NOMO-1 (cell line): Measurements from ENCODE around the gene SLC6A12.
"Not testable (repeated sequence)": the region's sequence is repeated elsewhere in the genome, so short reads cannot be mapped to it uniquely, and the experiment has no call there.

Source experiments
- DNase-seq, 2 experiments: peaks; one replicate each; lab custom pipeline; 2025; ENCODE audit not compliant: unreplicated experiment in 2 of 2; lab: John Stamatoyannopoulos, UW

The SLC6A12 gene

DNA sequence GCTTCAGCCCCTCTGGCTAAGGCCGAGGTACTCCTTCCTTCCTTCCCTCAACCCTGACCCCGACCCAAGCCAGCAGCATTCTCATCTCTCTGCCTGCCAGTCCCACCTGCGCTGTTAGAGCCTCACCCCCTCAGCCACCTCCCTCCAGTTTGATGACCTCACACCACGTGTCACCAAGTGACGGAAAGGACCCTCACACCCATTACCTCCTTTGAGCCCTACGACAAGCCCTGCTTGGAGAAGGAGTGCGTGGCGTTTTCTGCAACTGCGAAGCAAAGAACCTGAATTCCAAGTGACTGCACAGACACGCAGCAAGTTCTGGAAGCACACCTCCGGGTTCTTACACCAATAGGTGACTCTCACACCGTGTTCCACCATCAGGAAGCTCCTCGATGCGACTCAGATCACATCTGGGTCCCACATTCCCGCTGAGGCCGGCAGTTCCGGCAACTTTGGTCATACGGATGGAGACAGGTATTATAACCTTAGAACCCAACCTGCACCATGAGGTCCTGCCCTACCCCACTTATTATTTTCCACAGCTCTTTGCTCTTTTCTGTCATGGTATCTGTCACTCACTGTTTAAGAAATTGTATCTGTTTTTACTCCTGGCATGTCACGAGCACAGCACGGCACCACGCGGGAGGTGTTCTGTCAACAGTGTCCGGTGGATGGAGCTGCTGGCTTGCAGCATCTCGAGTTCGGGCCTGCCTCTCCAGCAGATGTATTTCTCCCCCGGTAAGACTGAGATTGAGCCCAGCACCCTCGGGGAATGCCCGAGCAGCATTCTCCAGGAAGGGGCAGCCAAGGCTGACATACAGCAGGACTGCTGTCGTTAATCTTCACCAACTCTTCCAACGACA, 5.0 kb upstream of the SLC6A12 start:
- DNase-seq = no peak

DNA sequence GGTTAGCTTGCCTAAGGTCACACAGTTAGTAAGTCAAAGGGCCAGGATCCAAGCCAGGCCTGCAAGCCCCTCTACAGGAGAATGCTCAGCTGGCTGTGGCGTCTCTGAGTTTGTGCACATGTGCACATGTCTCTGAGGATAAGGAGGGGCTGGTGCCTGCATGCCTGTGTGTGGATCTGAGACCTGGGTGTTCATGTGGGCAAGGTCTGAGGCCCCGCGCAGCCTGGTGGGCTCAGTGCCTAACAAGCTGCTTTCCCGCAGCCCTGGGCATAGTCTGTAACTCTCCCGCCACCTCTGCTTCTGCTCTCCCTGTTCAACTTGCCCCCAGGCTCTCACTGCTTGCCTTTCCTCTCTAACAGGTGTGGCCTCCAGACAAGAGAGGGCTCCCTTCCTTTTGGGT, 4.3 kb upstream of the SLC6A12 start:
- DNase-seq = no peak

DNA sequence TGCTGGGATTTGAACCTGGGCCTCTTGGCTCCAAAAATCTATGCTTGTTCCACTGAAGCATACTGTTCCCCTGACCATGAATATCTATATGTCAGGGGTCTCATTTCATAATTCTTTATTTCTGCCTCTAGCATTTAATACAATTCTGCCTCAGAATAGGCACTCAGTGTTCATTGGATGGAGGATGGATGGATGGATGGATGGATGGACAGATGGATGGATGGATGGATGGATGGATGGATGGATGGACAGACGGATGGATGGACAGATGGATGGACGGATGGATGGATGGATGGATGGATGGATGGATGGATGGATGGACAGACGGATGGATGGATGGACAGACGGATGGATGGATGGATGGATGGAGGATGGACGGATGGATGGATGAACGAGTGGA, 3.1 kb upstream of the SLC6A12 start:
- not testable (repeated sequence) for DNase-seq

DNA sequence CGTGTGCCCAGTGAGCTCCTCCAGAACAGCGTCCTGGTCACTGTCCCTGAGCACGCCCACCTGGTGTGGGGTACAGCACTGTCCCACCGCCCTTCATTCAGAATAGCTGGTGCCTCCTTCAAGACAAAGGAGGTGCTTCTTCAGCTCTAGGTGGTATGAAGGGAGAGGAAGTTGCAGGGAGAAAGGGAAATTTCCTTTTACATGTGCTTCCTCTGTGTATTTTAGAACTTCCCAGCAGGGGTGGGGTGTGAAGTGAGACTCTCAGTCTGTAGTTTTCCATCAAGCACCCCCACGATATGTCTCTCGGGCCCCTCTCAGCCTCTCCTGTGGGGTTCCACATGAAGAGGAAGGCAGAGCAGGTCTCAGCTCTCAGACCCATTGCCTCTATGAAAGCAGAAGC, 1.2 kb upstream of the SLC6A12 start:
- peak; percentile 8 to 20 for DNase-seq

DNA sequence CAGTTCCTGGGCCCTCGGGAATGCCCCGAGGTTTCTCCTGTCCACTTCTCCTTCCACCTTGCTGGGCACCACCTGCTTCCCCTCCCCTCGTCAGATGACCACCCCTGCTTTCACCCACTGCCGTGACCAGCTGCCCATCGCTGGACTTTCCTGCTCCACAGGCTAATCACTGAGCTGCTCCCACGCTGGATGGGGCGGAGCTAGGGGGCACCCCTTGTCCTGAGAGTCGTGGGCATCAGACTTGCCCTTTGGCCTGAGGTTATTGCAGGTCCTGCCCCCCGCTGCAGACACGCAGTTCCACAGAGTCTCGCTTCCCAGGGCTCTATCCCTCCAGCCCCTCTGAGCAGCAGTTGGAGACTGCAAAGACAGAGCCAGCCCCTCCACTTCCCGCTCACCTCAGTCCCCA, 427 bp downstream of the SLC6A12 start:
- no peak for DNase-seq

DNA sequence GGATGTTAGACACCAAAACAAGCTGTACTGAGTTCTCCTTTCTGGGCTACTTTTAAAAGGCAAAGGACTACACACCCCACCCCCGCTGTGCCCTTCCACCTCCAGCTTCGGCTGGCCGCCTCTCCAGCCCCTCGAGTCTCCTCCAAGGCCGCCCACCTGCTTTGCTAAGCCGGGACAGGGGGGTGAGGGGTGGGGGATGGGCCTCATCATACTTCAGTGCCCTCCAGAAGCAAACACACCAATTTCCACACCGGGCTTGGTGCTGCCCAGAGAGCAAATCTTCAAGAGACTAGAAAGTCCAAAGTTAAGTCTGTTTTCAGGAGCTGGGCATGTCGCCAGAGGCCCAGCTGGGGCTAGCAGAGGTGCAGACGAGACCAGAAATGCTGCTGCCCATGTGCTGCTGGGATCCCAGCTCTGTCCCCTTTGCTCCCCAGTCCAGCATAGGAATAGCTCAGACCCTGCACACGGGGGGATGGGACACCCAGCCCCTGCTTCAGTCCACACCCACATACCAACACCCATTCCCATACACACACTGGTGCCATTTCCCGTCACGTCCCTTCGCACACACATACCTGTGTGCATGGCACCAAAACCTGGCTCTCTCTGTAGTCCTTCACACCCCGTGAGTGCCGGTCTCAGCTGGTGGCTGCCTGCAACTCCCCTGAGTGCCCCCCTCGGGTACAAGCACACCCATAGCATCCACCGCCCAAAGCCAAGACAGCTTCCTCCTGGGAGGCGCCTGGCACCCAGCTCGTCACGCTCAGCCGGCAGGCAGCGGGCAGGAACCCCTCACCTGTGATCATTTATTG, 1.0 kb downstream of the SLC6A12 start:
- DNase-seq = no peak

DNA sequence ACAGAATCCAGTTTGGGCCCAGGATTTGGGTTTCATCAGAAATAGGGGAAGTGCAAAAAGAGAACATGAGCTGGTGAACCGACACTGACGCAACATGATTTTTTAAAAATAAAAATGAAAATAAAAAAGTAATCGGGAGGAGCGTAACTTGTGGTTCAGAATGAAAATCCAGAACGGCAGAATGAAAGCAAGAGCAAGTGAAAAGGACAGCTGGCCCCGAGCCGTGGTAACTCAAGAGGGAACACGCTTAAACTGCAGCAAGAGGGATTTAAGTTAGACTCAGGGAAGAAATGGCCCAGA, 1.6 kb downstream of the SLC6A12 start:
- DNase-seq = peak; percentile 46 to 71

DNA sequence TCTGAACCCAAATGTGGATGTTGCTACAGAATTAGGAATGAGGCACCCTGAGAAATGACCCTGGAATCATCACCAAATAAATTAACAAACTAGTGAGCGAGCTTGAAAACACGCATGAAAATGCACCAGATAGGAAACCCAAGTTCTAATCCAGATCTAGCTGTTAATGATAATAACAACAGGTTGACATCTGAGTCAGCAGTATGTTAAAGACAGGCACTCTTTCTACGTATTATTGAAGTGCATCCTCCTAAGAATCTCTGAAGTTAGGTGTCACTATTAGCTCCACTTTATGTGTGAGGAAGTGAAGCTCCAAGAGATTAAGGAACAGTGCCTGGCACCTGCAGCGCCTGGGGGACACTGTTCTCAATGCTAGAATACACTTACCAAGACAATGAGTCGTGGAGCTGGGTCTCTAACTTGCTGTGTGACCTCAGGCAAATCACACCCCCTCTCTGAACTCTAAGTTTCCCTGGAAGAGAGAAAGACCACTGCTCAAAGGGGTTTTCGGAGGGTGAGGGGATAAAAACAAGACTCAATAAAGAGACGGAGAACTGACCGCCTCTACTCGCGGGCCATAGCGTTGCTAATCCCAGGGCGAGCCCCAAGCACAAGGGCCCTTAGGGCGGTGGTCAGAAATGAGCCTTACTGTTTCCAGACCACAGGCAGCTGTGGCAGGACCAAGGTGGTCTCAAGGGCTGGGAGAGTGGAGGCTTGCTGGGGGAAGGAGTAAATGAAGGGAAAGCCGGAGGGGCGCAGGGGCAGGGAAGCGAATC, 2.1 kb downstream of the SLC6A12 start:
- DNase-seq = peak in 1 of 2 experiments; percentile 49

DNA sequence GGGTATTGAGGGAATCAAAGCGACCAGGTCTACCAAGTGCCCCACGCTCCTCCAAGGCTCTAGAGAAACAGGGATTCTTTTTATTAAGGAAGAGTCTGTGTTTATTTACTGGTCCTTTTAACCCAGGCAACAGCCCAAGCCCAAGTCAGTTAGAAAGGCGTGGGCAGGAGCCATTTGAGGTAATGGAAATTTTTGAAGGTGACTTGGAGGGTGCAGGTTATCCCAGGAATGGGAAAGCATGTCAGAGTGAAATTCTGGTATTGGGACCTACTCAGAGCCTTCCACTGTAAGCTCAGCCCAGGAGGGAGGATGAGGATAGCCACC, 2.9 kb downstream of the SLC6A12 start:
- DNase-seq = no peak

DNA sequence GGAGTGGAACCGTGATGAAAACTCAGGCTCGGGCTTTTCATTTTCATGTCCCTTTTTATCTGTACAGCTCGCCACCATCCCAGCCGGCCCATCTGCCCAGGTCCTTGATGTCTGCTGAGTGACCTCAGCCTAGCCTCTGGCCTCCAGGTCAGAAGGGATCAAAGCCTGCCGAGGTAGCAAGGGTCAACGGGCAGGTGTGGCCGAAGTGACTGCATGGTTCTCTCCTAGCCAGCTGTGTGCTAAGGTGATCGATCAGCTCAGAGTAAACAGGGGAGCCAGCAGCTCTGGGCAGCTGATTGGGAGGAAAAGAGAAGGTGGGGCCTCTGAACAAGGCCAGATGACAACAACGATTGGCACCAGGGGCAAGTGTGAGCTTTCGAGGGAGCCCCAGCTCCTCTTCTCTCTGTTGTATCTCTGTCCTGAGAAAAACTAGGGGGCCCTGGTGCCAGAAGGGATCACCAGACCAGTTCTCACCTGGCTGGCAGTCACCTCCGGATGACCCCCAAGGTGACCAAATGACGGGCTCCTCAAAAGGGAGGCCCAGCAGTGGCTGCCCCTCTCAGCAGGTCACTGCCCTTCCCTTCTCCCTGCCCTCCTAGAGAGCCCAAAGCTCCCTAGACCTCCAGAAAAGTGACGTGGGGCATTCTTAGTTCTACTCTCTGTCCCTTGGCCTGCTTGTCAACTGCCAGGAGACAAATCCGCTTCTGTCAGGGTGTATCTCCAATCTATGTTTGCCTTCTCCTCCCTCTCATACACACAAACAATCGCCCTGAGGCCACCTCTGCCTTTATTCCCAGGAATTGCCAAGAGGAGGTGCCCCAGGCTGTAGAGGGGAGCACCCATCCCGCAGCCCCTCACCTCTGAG, 3.4 kb downstream of the SLC6A12 start:
- DNase-seq = no peak

DNA sequence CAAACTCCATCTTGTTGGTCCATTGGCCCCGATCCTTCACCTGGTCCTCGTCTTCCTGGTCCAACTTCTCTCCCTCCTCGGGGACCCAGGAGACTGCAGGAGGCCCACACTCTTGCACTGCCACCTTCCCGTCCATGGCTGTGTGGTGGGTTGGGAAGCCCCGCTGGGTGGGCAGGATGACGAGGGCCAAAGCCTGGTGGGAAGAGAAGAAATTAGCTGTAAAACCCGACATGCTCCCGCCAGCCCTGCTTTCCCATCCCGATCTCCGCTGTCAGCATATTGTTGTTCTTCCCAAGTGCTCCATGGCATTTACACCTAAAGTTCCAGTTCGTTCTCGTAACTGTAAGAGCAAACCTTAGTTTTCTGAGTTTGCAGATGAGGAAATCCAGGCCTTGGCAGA, 4.1 kb downstream of the SLC6A12 start:
- no peak for DNase-seq

DNA sequence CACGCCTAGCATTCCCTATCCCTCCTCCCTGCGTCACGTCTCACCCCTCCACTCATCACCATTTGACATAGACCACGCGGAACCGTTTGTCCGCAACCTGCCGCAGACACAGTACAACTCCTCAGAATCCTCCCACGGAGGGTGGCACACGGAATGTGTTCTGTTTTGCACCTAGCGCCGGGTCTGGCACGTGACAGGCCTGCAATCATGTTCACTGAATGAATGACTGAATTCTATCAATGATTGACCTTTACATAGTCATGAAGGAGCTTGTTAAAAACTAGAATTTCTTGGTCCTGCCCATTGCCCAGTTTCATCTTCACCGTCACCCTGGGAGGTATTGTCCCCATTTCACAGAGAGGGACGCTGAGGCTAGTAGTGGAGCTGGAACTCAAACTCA, 4.7 kb downstream of the SLC6A12 start:
- DNase-seq = no peak

DNA sequence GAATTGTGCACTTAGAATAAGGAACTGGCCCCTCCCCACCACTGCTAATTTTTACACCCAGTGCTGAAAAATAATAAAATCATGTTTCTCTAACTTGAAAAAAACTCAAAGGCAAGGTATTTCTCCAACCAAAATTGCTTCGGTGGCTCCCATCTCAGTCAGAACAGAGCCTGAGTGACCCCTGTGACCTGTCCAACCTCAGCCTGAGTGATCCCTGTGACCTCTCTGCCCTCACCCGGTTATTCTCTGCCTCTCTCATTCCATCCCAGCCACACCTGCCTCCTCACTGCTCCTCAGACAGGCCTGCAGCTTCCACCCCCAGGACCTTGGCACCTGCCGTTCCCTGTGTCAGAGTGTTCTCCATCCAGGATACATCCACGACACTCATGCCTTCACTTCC, 5.1 kb downstream of the SLC6A12 start:
- DNase-seq = no peak

DNA sequence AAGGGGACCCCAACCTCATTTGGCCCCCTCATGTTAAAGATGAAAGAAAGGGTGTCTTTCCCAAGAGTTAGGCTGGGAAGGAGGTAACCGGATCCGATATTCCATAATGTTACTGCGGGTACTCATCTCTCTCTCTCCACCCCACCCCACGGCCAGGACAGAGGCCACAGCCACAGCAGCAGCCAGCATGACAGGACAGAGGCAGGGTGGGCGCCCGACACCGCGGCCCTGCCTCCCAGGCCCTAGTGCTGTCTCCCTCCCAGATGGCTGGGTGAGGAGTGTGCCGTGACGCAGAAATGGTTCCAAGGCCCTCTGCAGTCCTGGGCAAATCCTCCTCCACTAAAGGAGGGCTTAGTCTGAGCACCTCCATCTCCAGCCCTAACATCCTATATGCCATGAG, 6.2 kb downstream of the SLC6A12 start:
- no peak for DNase-seq

DNA sequence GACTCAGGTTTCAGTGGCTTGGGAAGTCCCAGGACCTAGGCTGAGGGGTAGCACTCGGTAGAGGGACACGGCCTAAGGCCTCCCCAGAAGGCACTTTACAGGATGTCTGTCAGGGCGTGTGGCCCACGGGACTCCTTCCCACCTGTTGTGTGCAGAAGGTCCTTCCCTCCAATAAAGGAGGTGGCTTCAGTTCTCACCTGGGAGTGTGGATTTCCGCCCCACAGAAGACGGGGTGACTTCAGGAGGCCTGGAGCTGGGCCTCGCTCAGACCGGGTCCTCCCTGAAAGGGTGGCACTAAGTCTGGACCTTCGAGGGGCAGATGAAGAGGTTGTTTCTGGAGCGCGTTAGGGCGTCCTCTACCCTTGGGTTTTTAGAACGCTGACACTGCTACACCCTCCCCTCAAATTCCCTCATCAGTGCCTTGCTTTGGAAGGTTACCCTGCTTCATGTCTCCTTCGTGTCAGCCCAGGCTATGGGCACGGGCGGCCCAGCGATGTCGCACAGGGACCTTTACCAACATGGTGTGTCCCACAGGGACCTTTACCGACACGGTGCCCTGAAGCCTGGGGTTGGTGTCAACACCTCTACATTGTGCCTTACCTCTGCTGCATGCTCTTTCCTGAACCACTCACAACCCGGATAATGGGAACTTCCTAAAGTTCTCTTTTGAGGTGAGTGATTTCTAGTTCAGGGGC, 7.1 kb downstream of the SLC6A12 start:
- DNase-seq = no peak

DNA sequence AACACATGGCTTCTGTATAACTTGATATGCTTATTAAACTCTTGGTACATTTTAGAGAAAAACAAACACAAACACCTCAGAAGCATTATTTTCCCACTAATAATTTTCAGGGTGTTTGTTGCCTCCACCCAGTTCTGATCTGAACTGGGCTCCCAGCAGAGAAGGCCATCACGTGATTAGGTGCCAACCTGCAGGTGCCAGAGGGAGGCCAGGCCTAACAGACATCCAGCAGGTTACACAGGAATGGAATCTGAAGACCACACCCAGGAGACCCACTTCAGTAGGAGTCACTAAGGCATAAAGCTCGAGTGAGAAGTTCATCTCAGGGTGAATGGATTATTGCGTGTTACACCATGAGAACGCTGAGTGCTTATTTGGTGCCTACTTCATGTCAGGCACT, 8.9 kb downstream of the SLC6A12 start:
- DNase-seq = no peak

DNA sequence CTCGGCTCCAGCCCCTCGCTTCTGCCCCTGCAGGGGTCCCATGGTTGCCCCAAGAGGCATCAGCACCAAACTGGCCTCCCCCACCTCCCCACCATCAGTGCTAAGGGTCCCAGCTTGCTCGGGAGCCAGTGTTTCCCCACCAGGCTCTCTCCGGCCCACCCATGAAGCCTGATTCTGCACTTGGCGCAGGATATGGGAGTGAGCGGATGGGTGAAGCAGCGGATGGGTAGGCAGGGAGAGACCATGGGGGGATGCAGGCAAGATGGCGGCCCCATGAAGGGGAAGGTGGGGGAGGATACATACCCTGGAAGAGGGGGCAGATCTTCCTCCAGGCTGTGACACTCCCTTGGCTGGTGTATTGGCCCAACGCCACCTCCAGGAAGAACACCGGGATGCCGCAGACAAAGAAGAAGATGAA, 9.7 kb downstream of the SLC6A12 start:
- DNase-seq = no peak

DNA sequence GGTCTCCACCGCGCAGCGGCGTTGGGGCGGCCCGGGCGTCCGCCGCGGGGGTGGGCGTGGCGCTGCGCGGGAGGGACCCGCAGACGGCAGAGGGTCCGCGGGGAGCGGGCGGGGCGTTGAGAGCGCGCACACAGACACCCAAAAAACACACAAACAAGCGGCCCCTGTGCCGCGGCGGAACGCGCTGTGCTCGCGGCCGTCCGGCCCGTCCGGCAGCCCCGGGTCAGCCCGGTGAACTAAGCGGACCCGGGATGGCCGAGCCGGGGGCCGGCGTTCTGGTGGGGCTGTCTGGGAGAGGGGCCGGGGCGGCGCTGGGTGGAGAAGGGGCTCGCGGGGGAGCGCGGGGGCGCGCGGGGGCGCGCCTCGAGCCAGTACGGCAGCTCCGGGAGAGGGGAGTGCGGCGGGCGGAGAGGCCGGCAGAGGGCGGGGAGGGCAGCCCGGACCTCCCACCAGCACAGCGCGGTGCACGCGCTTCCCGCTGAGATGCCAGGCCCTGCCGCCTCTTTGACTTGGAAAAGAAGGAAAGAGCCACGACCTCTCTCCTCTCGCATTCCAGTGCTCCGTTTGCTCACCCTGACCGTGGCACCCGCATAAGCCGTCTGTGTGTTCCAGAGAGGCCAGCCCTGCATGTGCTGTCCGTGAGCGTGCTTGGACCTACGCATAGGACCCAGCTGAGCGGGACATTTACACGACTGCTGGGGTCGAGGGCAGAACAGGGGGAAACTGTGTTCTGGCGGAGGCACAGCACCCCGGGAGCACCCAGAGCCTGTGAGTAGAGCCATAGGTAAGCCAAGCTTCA, 10.3 kb downstream of the SLC6A12 start:
- DNase-seq = no peak

DNA sequence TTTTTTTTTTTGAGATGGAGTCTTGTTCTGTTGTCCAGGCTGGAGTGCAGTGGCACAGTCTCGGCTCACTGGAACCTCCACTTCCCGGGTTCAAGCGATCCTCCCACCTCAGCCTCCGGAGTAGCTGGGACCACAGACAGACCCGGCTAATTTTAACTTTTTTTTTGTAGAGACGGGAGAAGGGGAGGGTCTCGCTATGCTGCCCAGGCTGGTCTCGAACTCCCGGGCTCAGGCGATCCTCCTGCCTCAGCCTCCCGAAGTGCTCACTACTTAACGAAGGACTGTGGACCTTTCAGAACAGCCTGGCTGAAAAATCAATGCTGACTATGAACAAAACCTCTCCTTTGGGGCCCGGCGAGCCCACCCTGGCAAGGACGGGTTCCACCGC, 10.9 kb downstream of the SLC6A12 start:
- no peak for DNase-seq
